Measurements from ENCODE around the gene HOXA3.

The HOXA3 gene

DNA sequence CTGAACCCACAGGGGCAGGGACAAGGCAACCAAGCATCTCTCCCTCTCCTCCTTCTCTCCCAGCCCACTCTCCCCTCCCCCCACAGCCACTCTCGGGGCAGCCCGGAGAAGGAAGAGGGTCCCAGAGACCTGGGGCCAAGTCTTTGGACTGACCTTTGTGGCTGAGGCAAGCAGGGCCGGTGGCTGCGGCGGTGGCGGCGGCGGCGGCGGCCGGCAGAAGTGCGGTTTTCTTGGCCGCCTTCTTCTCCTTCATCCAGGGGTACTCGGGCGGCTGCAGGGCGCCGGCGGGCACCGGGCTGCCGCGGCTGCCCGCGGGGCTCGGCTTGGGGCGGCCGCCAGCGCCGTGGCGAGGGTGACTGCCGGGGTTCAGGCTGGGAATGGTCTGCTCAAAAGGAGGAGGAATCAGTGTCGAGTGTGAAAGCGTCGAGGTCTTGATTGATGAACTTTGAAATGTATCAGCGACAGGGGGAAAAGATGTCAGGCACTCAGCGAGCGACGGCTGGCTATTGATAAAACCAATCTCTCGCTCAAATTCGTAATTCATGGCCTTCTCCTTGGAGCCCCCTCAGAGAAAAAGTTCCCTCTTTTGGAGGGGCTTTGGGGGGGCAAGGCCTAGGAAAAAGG lies 50.3 kb downstream of the HOXA3 start:
- peak overlapping the region; percentile 79 to 90 for H3K4me3 ChIP-seq (ENCODE audit: low read depth in 1 of 2, low read length in 2 of 2)
- peaks cover 12% of the 10 kb centered on the region for H3K27me3 ChIP-seq (ENCODE audit: low read depth, low read length)
- no peaks in the 10 kb centered on the region for H3K36me3 ChIP-seq (ENCODE audit: control insufficient read depth in 1 of 2, insufficient read depth in 2 of 2, low read length in 2 of 2)
- no peaks in the 10 kb centered on the region for H3K9me3 ChIP-seq (ENCODE audit: control insufficient read depth in 1 of 2, low read length in 2 of 2)
- peak overlapping the region; percentile 95 for H3K27ac ChIP-seq (ENCODE audit: low read length)
- H3K4me1 ChIP-seq (ENCODE audit: control insufficient read depth in 1 of 2, insufficient read depth in 2 of 2, low read length in 2 of 2), result peaks cover 0 to 11% of the 10 kb centered on the region in 2 donors

DNA sequence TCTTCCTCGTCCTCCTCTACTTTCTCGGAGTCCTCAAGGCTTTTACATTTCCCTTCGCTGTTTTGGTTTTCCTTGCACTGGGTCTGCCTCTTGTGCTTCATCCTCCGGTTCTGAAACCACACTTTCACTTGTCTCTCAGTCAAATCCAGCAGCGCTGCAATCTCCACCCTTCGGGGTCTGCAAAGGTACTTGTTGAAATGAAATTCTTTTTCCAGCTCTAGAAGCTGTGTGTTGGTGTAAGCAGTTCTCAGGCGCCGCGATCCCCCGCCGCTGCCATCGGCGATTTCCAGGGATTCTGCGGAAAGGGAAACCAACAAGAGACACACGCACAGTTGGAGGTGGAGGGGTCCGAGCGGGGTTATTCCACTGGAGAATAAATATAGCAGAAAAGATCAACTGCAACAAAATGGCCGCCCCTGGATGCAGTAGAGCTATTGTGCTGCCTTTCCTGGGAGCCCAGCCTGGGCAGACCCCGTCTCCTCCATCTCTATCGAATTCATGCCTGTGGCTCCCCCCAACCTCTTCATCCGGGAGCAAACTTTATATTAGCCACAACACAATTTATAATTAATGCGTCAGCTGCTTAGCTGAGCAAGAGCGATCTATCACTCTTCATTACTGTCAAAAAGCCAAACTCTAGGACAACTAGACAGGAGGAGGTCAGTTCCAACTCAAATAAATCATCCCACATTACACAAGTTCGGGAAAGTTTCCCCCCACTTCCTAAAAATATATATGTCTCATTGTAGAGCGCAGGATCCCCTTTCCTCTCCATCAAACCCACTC lies 51.0 kb downstream of the HOXA3 start:
- H3K4me3 ChIP-seq (ENCODE audit: low read depth in 1 of 2, low read length in 2 of 2), result peak overlapping the region; percentile 79 to 90

DNA sequence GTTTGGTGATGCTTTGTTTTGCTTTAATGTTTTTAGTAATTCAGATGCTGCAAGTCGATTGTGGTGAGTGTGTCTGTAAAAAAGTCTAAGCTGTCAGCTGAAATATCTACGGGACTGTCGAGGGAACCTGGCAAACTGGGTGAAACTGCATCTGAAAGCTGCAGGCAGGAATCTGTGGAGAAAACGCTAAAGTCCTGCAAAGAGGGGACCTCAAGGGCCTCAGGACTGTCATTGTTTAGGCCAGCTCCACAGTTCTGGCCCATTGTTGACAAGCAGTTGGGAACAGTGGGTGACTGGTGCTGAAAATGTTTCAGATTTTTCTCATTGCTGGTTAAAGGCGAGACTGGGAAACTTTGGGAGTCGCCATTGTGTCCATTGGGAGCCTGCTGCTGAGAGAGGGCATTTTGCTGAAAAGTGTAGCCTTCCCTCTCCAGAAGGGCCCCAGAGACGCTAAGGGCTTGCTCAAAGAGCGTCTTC lies 51.7 kb downstream of the HOXA3 start:
- Histone ChIP-seq H3K27me3 (ENCODE audit: low read depth, low read length) (peaks cover 12% of the 10 kb centered on the region), H3K4me3 (ENCODE audit: low read depth in 1 of 2, low read length in 2 of 2) (peak overlapping the region; percentile 79 to 90), H3K36me3 (ENCODE audit: control insufficient read depth in 1 of 2, insufficient read depth in 2 of 2, low read length in 2 of 2) (peaks cover 0 to 3% of the 10 kb centered on the region in 2 donors), H3K4me1 (ENCODE audit: control insufficient read depth in 1 of 2, insufficient read depth in 2 of 2, low read length in 2 of 2) (peaks cover 0 to 11% of the 10 kb centered on the region in 2 donors), H3K27ac (ENCODE audit: low read length) (peak overlapping the region; percentile 95), H3K9me3 (ENCODE audit: control insufficient read depth in 1 of 2, low read length in 2 of 2) (no peaks in the 10 kb centered on the region)

More for the DNA sequence above, 51.0 kb downstream of the HOXA3 start:
- Histone ChIP-seq H3K27me3 (ENCODE audit: low read depth, low read length) (peaks cover 12% of the 10 kb centered on the region), H3K36me3 (ENCODE audit: control insufficient read depth in 1 of 2, insufficient read depth in 2 of 2, low read length in 2 of 2) (no peaks in the 10 kb centered on the region), H3K4me1 (ENCODE audit: control insufficient read depth in 1 of 2, insufficient read depth in 2 of 2, low read length in 2 of 2) (peaks cover 0 to 11% of the 10 kb centered on the region in 2 donors), H3K9me3 (ENCODE audit: control insufficient read depth in 1 of 2, low read length in 2 of 2) (no peaks in the 10 kb centered on the region), H3K27ac (ENCODE audit: low read length) (peak overlapping the region; percentile 95)

DNA sequence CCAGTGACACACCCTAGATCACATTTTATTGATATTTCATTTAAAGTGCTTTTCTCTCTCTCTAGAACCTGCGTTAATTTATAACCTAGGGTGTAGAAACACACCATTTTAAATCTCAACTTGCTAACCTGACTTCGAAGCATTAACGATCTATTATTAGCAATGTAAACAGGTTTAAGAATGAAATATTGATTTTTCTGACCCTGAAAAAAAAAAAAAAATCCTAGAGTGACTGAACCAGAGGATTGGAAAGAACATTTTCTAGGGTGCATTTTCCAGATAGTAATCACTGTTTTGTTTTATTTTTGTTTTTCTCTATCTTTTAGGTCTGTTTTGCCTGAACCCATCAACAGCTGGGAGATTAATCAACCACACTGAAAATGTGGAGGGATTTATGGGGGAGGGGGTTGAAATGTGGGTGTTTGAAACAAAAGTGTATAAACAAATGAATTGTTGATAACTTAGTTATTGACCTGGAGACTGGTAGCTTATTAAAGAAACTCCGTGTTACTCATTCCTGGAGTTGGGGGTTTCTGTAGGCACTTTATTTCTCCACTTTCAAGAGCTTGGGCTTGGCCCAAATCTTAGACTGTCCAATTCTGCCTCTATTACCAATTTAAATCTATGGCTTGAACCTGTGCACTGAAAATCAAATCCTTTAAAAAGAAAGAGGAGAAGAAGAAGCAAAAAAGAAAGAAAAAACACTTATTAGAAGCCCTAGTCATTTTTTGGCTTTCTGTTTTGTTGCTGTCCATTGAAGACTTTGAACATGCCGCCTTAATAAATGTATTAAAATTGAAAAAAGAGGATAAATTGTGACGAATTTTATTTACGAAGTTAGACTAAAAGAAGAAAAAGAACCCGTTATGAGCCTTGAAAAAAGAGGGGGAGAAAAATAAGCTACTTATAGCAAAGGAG lies 52.7 kb downstream of the HOXA3 start:
- Histone ChIP-seq H3K4me3 (ENCODE audit: low read depth in 1 of 2, low read length in 2 of 2) (peak overlapping the region; percentile 79 to 90), H3K4me1 (ENCODE audit: control insufficient read depth in 1 of 2, insufficient read depth in 2 of 2, low read length in 2 of 2) (peaks cover 0 to 11% of the 10 kb centered on the region in 2 donors), H3K9me3 (ENCODE audit: control insufficient read depth in 1 of 2, low read length in 2 of 2) (no peaks in the 10 kb centered on the region), H3K27ac (ENCODE audit: low read length) (peak overlapping the region; percentile 95), H3K36me3 (ENCODE audit: control insufficient read depth in 1 of 2, insufficient read depth in 2 of 2, low read length in 2 of 2) (peaks cover 0 to 3% of the 10 kb centered on the region in 2 donors), H3K27me3 (ENCODE audit: low read depth, low read length) (peaks cover 12% of the 10 kb centered on the region)

DNA sequence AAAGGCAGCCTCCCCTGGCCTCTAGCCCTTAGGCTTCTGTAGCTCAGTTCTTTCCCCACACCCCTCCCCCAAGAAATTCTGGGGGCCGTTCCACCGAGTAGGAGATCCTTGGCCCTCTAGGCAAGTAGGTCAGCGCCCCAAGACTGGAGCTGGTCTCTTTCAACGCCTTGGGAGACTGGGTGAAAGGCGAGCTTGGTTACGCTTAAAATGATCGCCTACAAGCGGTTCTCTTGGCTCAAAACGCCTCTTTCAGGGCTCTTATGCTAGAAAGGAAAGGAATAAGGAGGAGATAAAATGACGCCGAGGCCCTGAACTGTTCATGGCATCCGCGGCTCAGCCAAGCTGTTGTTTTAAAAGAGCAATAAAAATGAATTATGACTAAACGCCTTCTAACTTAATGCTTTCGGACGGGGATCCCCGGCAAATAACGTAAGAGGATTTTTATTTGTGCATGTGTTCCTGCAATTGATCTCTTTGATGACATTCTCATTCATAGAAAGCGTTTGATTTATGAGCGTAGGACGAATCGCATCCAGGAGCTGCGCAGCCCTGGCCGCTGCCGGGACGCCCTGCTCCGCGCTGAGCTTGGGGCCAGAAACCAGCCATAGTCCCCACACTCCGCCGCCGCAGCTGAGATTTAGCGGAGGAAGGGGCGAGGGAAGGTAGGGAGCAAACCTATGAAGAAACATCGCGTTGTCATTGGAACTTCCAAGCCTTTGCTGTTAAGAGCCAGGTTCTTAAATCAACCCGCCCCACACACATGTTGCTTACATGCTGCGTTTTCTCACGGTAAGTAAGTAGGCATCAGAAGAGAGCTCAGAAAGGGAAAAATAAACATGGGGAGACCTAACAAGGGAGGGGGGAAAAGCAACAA lies 53.6 kb downstream of the HOXA3 start:
- Histone ChIP-seq H3K36me3 (ENCODE audit: control insufficient read depth in 1 of 2, insufficient read depth in 2 of 2, low read length in 2 of 2) (peaks cover 0 to 3% of the 10 kb centered on the region in 2 donors), H3K9me3 (ENCODE audit: control insufficient read depth in 1 of 2, low read length in 2 of 2) (no peaks in the 10 kb centered on the region), H3K27me3 (ENCODE audit: low read depth, low read length) (peaks cover 15% of the 10 kb centered on the region), H3K4me3 (ENCODE audit: low read depth in 1 of 2, low read length in 2 of 2) (peak overlapping the region; percentile 78 to 90), H3K4me1 (ENCODE audit: control insufficient read depth in 1 of 2, insufficient read depth in 2 of 2, low read length in 2 of 2) (peaks cover 0 to 11% of the 10 kb centered on the region in 2 donors), H3K27ac (ENCODE audit: low read length) (peak overlapping the region; percentile 95)

DNA sequence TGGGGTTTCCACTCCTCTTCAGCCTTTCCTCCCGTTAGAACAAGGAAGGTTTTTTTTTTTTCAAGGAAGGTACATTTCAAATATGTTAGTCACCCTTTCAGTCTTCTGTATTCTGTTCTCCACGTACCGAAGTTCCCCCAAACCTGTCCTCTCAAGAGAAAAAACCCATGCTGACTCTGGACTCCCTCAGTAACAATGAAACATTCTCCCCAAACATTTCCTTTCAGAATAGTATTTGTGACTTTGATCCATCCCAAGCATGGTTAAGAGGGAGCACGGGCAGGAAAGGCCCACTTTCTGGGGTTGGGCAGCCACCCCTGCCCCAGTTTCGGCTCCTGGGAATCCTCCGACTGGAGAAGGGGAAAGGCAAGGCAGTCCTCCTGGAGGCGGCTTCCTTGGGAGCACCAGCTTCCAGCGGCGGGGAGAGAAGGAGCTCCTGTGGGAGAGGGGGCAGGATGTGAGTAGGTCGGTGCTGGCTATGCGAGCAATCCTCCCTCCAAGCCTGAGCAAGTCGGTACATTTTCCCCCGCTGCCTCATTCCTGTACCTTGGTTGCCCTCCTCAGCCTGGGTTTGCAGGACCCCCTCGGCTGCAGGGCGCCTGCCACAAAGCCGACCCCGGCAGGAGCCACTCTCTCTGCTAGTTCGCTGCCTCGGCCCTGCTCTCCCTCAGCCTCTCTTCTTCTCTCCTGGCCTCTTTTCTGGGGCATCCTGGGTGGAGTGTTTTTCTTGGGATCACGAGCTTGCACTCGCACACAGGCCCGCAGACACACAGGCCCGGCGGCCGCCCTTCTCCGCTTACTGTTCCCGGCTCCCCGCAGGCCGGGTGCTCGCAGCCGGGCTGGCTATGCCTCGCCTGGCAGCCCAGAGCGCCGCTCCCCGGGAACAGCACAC lies 54.5 kb downstream of the HOXA3 start:
- Histone ChIP-seq H3K36me3 (ENCODE audit: control insufficient read depth in 1 of 2, insufficient read depth in 2 of 2, low read length in 2 of 2) (peaks cover 0 to 3% of the 10 kb centered on the region in 2 donors), H3K4me3 (ENCODE audit: low read depth in 1 of 2, low read length in 2 of 2) (peak overlapping the region; percentile 78 to 90), H3K4me1 (ENCODE audit: control insufficient read depth in 1 of 2, insufficient read depth in 2 of 2, low read length in 2 of 2) (peaks cover 0 to 11% of the 10 kb centered on the region in 2 donors), H3K27ac (ENCODE audit: low read length) (peak overlapping the region; percentile 95), H3K9me3 (ENCODE audit: control insufficient read depth in 1 of 2, low read length in 2 of 2) (no peaks in the 10 kb centered on the region), H3K27me3 (ENCODE audit: low read depth, low read length) (peaks cover 10% of the 10 kb centered on the region)

DNA sequence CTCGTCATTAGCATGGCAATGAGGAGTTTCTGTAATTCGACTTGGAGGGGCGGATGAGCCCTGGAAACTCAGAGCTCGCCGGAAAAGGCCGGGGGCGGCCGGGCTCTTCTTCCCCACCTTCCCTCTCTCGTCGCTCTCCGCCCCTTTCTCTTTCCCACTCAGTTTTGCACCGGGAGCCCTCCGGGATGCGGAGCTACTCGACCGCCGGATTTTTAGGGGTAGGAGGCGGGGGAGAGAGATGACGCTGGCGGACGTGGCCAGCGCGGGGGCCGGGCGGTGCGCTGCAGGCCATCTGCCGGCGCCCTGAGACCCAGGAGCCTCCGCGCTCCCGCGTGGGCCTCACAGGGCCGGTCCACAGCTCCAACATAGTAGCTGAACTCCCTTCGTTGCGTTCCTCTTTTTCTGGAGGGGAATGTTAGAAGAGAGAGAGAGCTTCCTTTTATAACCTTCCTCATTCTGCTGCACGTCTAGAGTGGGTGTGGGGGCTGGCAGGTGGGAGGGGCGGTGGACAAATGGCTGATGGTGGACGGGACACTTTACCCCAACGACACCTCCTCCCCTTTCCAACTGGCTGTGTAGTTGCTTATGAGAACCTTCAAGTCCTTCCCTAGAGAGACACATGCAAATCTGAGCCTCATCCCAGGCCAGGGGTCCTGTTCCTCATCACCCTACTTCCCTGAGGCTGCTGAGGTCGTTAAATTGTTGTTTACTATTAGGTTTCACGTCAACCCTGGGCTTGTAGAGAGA lies 55.4 kb downstream of the HOXA3 start:
- H3K4me3 ChIP-seq (ENCODE audit: low read depth in 1 of 2, low read length in 2 of 2), result peak overlapping the region; percentile 78 to 90
- no peaks in the 10 kb centered on the region for H3K9me3 ChIP-seq (ENCODE audit: control insufficient read depth in 1 of 2, low read length in 2 of 2)
- H3K36me3 ChIP-seq (ENCODE audit: control insufficient read depth in 1 of 2, insufficient read depth in 2 of 2, low read length in 2 of 2), result peaks cover 0 to 3% of the 10 kb centered on the region in 2 donors
- H3K27me3 ChIP-seq (ENCODE audit: low read depth, low read length), result peaks cover 4% of the 10 kb centered on the region
- peaks cover 0 to 7% of the 10 kb centered on the region in 2 donors for H3K4me1 ChIP-seq (ENCODE audit: control insufficient read depth in 1 of 2, insufficient read depth in 2 of 2, low read length in 2 of 2)
- H3K27ac ChIP-seq (ENCODE audit: low read length), result peak overlapping the region; percentile 95

DNA sequence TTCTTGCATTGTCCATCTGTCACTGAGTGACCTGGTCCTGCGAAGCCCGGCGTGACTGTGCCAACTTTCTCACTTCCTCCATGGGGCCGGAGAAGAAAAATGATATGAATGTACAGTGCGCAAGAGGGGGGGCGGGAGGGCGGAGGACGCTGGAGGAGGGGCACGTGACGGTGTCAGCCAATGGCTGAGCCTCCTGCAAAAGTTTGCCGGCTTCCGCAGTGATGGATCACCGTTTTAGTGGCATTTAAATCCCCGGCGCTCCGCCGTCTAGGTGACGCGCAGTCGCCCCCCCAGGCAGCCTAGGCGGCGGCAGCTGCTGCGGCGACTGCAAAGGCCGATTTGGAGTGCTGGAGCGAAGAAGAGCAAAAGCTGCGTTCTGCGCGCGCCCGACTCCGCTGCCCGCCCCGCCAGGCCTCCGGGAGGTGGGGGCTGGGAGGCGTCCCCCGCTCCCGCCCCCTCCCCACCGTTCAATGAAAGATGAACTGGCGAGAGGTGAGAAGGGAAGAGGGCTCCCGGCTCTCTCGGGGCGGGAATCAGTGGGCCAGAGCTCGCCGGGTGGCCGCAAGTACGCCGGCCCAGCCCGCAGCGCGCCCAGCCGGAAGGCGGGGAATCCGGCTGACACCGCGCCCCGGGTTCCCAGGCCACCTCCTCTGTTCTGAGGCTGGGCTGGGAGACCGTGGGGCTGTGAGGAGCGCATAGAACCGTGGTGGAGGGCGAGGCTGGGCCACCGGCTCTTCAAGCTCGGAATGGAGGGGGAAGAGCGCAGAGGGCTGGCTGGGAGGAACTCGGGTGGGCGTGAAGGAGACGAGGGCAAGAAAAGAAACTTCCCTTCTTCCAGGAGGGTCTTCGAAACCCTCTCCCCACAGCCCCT lies 56.3 kb downstream of the HOXA3 start, which contains the start of gene HOXA1:
Gene HOXA1 (minus strand): TSS at position 104 of the 871 bp plus-strand sequence. CDS start 88 bp downstream, at position 16.
- H3K4me3 ChIP-seq (ENCODE audit: low read depth in 1 of 2, low read length in 2 of 2), result peak within 1 kb of the TSS; percentile 78 to 90
- peaks cover 0 to 7% of the 10 kb centered on the region in 2 donors for H3K4me1 ChIP-seq (ENCODE audit: control insufficient read depth in 1 of 2, insufficient read depth in 2 of 2, low read length in 2 of 2)
- no peaks in the 10 kb centered on the region for H3K9me3 ChIP-seq (ENCODE audit: control insufficient read depth in 1 of 2, low read length in 2 of 2)
- peaks cover 4% of the 10 kb centered on the region for H3K27me3 ChIP-seq (ENCODE audit: low read depth, low read length)
- peak within 1 kb of the TSS; percentile 95 for H3K27ac ChIP-seq (ENCODE audit: low read length)
- peaks cover 0 to 3% of the 10 kb centered on the region in 2 donors for H3K36me3 ChIP-seq (ENCODE audit: control insufficient read depth in 1 of 2, insufficient read depth in 2 of 2, low read length in 2 of 2)
